Inferior parietal cortex (tissue), 1 donor: Measurements from ENCODE around the gene HELQ.

Experiments used
- DNase-seq: peaks from one replicate; pipeline ENCODE4 v3.0.0-alpha.2; 2016; ENCODE audit errors: extremely low spot score

Gene HELQ

GRCh38 chr4:83372931-83373330 is 82.7 kb downstream of the HELQ start:
- DNase-seq = no peak

- no peak for DNase-seq
These were observed 83.7 kb downstream of the HELQ start for GRCh38 chr4:83371936-83372335.

- no peak for DNase-seq
These were observed 84.4 kb downstream of the HELQ start for GRCh38 chr4:83371235-83371634.

- no peak for DNase-seq
These were observed 85.0 kb downstream of the HELQ start for GRCh38 chr4:83370640-83370906.

GRCh38 chr4:83369831-83370639 is 85.6 kb downstream of the HELQ start:
- peak; percentile 10 for DNase-seq

- no peak for DNase-seq
These were observed 91.3 kb downstream of the HELQ start for GRCh38 chr4:83364312-83364711.

- DNase-seq = no peak
These were observed 92.9 kb downstream of the HELQ start for GRCh38 chr4:83362492-83363329.

GRCh38 chr4:83361416-83362103 is 94.1 kb downstream of the HELQ start:
- DNase-seq = no peak

GRCh38 chr4:83360018-83360417 is 95.6 kb downstream of the HELQ start:
- no peak for DNase-seq

GRCh38 chr4:83358410-83358809 is 97.2 kb downstream of the HELQ start:
- no peak for DNase-seq
